GM12801 (cell line): Measurements from ENCODE around the gene GPAT3.

Experiments used
- TF ChIP-seq, protein P1 (sequence below): IDR thresholded peaks from one replicate; pipeline ENCODE4 v1.5.1; 2011; ENCODE audit warnings: control low read depth; ENCODE audit not compliant: insufficient read length; ENCODE audit errors: extremely low read depth

GPAT3 gene

DNA sequence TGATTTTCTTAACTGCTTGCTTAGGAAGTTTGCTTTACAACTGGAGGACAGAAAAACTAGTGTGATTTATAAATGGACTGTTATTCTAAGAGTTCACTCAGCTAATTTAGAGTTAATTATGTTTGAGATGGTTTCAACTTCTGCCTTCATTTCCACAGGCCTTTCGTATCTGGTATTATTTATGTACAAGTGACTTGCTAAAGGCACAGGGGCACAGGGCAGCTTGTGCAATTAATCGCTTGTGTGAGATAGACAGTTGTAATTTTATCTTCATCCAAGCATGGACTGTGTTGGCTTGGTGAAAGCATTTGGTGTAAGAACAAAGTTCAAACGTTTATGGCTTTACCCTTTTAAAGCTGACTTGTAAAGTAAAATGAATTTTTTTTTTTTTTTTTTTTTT lies 38.3 kb downstream of the GPAT3 start:
- TF ChIP-seq, protein P1, sequence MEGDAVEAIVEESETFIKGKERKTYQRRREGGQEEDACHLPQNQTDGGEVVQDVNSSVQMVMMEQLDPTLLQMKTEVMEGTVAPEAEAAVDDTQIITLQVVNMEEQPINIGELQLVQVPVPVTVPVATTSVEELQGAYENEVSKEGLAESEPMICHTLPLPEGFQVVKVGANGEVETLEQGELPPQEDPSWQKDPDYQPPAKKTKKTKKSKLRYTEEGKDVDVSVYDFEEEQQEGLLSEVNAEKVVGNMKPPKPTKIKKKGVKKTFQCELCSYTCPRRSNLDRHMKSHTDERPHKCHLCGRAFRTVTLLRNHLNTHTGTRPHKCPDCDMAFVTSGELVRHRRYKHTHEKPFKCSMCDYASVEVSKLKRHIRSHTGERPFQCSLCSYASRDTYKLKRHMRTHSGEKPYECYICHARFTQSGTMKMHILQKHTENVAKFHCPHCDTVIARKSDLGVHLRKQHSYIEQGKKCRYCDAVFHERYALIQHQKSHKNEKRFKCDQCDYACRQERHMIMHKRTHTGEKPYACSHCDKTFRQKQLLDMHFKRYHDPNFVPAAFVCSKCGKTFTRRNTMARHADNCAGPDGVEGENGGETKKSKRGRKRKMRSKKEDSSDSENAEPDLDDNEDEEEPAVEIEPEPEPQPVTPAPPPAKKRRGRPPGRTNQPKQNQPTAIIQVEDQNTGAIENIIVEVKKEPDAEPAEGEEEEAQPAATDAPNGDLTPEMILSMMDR, result no peak

DNA sequence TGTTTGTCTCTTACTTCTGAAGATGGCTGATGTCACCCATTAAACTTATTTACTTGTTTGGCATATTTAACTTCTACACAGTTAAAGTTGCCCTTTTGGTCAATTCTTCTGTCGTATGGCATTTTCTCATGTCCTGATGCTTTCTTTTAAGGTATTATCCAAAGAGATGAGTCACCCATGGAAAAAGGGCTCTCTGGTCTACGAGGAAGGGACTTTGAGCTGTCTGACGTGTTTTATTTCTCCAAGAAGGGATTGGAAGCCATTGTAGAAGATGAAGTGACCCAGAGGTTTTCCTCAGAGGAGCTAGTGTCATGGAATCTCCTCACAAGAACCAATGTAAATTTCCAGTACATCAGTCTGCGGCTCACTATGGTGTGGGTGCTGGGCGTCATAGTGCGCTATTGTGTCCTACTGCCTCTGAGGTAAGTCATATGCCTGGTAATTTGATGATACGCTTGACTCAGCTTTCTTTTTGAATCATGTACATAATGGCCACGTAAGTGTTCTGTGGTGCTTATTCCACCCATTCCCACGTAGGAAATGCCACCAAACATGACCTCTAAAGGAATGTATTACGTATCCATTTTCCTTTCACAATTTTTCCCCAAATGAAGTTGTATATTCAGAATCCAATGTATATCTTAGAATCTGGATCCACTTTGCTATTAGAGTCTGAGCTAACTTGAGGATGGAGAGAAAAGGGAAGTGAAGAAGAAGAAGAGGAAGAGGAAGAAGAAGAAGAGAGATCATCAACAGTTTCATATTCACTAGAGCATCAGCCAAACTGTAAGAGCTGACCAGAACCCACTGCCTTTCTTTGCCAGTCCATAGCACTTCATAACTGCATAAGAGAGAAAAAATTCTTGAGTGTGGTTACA lies 45.7 kb downstream of the GPAT3 start:
- TF ChIP-seq, protein P1, result no peak

DNA sequence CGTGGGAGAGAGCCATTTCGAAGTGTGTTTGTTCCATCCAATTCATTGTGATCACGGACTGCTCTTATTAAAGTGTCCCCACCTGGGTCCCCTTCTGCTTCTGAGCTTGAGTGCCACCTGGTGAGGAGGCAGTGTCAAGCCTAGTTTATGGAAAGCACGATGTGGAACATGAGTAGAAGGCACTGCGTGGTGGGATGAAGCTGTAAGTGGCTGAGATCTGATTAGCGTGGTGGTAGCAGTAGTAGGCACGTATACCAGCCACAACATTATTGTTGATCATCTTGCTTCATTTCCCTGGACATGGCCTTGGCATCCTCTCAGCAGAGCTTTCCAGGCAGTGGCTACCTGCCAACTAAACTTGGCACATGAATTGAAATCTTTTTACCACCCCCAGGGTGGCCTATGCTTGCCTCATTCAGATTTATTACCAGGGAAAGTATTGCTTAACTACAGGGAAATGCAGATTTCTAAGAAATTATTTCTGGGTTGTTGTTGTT lies 46.4 kb downstream of the GPAT3 start:
- TF ChIP-seq, protein P1, result no peak

DNA sequence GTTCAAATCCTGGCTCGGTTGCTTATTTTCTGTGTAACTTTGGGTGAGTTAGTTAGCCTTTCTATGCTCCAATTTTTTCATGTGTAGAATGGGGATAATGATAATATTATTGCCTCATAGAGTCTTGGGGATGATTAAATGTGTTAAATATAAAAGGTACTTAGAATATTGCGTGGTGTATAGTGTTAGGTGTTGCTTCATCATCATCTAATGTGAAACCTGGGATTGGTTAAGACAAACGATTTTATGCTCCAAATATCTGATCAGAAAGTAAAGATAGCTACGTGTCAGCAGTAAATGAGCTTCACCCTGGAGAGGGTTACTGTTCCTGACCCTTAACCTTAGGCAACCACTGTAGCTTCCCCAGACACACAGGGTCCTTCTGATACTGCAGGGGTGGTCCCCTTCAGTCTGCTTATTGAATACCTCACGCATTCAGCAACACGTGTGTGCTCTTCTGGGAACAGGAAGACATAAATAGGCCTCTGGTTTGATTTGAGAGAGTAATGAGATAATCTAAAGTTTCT lies 50.1 kb downstream of the GPAT3 start:
- TF ChIP-seq, protein P1, result no peak

DNA sequence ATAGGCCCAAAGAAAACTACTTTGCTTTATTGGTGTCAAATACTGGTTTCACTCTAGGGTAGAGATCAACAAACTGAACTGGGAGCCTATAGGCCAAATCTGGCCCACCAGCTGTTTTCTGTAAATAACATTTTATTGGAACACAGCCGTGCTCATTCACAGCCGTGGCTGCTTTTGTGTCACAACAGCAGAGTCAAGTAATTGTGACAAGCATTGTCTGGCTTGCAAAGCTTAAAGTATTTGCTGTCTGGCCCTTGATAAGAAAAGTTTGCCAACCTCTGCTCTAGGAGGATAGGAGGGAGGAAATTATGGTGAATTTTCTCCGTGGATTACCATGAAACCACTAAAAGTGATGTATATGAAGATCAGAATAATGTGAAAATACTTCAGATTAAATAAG lies 53.4 kb downstream of the GPAT3 start:
- TF ChIP-seq, protein P1, result no peak

DNA sequence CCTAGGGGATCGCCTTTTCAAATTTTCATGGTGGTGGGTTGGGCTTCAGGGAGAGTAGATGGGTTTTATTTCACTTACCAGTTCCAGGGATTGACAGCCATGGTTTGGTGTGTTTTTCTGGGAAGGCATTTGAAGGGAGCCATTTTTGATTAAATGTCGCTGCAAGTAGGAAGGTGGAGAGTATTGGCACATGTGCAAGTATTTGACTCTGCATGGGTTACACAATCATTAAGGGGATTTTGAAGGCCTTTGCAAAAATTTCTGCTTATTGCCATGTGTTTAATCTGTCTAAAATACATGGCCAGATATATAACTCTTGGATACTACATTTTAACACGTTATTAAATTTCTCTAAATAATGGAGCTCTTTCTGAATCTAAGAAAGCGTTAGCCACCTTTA lies 55.1 kb downstream of the GPAT3 start:
- TF ChIP-seq, protein P1, result no peak

DNA sequence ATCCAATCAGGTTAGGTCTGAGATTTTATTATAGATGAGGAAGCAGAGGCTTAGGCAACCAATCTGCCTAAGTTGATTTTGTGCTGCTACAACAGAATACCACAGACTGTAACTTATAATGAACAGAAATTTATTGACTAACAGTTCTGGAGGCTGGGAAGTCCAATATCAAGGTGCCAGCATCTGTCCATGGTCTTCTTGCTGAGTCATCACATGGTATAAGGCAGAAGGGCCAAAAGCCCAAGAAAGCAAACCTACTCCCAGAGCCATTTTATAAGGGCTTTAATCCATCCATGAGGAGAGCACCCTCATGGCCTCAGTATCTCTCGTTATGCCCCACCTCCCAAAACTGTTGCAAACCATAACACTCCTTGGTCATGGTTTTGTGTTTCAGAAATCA lies 55.8 kb downstream of the GPAT3 start:
- TF ChIP-seq, protein P1, result no peak
